ENCODE measurements around the gene LSS. TPM values are rescaled to one million over a fixed set of nuclear protein-coding genes. Genes with fewer than 3 reads are reported as not detected.

The LSS gene
- total and polyA plus RNA-seq, 2 experiments from 2014 or later, result 55.0 to 237 TPM

GRCh38 chr21:46156378-46156645 is 72.3 kb downstream of the LSS start (continued):
- no peak for TF ChIP-seq ZNF462 (CRISPR knock-in tag; IDR thresholded peaks at IDR 0.05)
- TF ChIP-seq STAT1 (IDR thresholded peaks at IDR 0.05; ENCODE audit: unreplicated experiment), result no peak
- no peak for TF ChIP-seq ZNF114 (CRISPR knock-in tag; IDR thresholded peaks at IDR 0.05)
- no peak for TF ChIP-seq EZH2phosphoT487 (IDR thresholded peaks at IDR 0.05; ENCODE audit: unreplicated experiment)
- TF ChIP-seq POLR2AphosphoS5 (IDR thresholded peaks at IDR 0.05; ENCODE audit: low read depth), result no peak
- no peak for TF ChIP-seq JUNB (IDR thresholded peaks at IDR 0.05; ENCODE audit: unreplicated experiment)

GRCh38 chr21:46155514-46156377 is 72.8 kb downstream of the LSS start, which contains the start of gene FTCD:
FTCD (minus strand) TSS chr21:46155579; CDS start chr21:46155523, 56 bp downstream.
- Histone ChIP-seq H3K36me3 (ENCODE audit: insufficient read depth) (no peaks in the 10 kb centered on the region), H3K4me3 (no peak within 1 kb of the TSS), H3K9me2 (ENCODE audit: insufficient read depth) (no peaks in the 10 kb centered on the region), H3K27me3 (ENCODE audit: insufficient read depth) (no peaks in the 10 kb centered on the region), H3K4me1 (ENCODE audit: insufficient read depth) (no peaks in the 10 kb centered on the region; the same call in 1 of the 2 replicates), H3K4me2 (no peak within 1 kb of the TSS), H2AFZ (no peak within 1 kb of the TSS), H3K27ac (ENCODE audit: low read depth) (no peak within 1 kb of the TSS), H3F3A (replicated peaks; ENCODE audit: low read depth) (no peaks in the 10 kb centered on the region), H3K79me2 (replicated peaks; ENCODE audit: insufficient read depth) (no peaks in the 10 kb centered on the region), H4K20me1 (replicated peaks; ENCODE audit: insufficient read depth) (no peaks in the 10 kb centered on the region)
- TF ChIP-seq REST (IDR thresholded peaks at IDR 0.05; ENCODE audit: unreplicated experiment) (no peak), CTCF (conservative IDR thresholded peaks at IDR 0.05; ENCODE audit: low read depth in 2 of 2) (no peak), ZNF114 (CRISPR knock-in tag; IDR thresholded peaks at IDR 0.05) (no peak), POLR2AphosphoS5 (IDR thresholded peaks at IDR 0.05; ENCODE audit: low read depth) (no peak), CREB1 (CRISPR knock-in tag; IDR thresholded peaks at IDR 0.05; ENCODE audit: low read depth) (no peak)
- Mint-ChIP-seq H3K27ac (peak within 1 kb of the TSS; percentile 19; the same call in 1 of the 2 replicates), H3K27me3 (ENCODE audit: insufficient read depth, low read depth, poor library complexity) (peaks cover 14% of the 10 kb centered on the region), H3K9me3 (peaks cover 7% of the 10 kb centered on the region; the same call in 1 of the 3 replicates), H3K36me3 (ENCODE audit: low read depth) (peaks cover 15% of the 10 kb centered on the region), H3K4me1 (peaks cover 10% of the 10 kb centered on the region), H3K4me3 (no peak within 1 kb of the TSS)
- DNase-seq (ENCODE audit: low spot score) (no peak), ATAC-seq (no peak)
